Skin epidermis (tissue), 12 donors: ENCODE data around the gene PHF19.

Experiments used
- H3K27ac ChIP-seq, 21 experiments: fragments of 200-600 bp; sonication (generic) in 11 of 21; one replicate each; pipeline ENCODE4 v1.5.0; 2020; ENCODE audit warnings: mild to moderate bottlenecking in 3 of 21, inconsistent platforms in 2 of 21, moderate library complexity in 2 of 21
- H3K4me3 ChIP-seq, 7 experiments: fragments of 200-600 bp; sonication (generic) in 2 of 7; one replicate each; pipeline ENCODE4 v1.5.0; 2020; ENCODE audit warnings: inconsistent platforms in 2 of 7, mild to moderate bottlenecking in 2 of 7, moderate library complexity in 1 of 7

Gene PHF19

DNA sequence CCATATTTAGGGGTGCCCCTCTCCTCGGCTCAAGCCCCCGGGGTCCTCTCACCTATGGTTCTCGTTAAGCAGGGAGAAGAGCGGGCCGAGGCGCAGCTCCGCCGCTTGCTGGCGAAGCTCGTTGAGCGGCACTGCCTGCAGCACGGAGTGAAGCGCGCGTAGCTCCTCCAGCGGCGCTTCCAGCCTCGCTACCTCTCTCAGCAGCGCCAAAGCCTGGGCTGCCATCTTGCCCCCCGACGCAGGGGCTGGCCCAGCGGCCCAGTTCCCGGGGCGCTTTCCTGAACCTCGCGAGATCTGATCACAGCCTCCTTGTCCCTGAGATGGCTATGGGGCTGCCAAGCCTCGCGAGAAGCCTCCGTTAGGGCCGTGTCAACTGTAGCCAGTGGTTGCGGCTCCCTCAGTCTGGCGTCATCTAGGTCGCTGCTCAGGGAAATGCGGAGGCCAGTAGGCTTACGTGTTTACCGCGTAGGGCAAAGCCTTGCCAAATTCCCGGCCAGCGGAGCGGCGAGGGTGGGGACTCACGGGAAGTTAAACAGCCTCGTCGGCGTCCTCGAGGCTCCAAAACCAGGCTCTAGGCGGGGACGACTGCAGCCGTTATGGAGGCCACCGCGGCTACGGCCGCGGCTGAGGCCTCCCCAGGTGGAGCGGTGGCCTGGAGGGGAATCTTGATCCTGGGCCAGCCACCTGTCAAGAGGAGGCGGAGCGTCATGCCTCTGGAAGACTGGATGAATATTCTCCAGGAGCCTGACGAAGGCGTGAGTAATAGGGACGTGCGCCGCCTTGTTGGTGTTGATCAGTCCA lies 34.1 kb downstream of the PHF19 start, which contains the start of gene PSMD5:
TSS of gene PSMD5 (minus strand) at position 238 of the 801 bp plus-strand sequence. CDS start at position 225, 13 bp downstream.
- peak within 1 kb of the TSS; percentile 52 to 80 (median 63) for H3K4me3 ChIP-seq
- H3K27ac ChIP-seq, result peak within 1 kb of the TSS; percentile 66 to 97 (median 95)

GRCh38 chr9:120841930-120842684 lies 34.9 kb downstream of the PHF19 start:
- H3K4me3 ChIP-seq, result peak overlapping the region; percentile 52 to 80 (median 63)
- H3K27ac ChIP-seq, result peak overlapping the region; percentile 66 to 97 (median 95)

GRCh38 chr9:120839146-120839545 lies 37.8 kb downstream of the PHF19 start:
- Histone ChIP-seq H3K27ac (peak overlapping the region in 1 of 21 experiments; percentile 7), H3K4me3 (no peak overlapping the region)

- no peak overlapping the region for H3K4me3 ChIP-seq
- H3K27ac ChIP-seq, result no peak overlapping the region
These were observed 39.1 kb downstream of the PHF19 start for GRCh38 chr9:120837921-120838320.

- Histone ChIP-seq H3K4me3 (no peak overlapping the region), H3K27ac (no peak overlapping the region)
These were observed 43.7 kb downstream of the PHF19 start for GRCh38 chr9:120833325-120833724.

- H3K4me3 ChIP-seq, result no peak overlapping the region
- H3K27ac ChIP-seq, result no peak overlapping the region
These were observed 44.2 kb downstream of the PHF19 start for GRCh38 chr9:120832807-120833206.

DNA sequence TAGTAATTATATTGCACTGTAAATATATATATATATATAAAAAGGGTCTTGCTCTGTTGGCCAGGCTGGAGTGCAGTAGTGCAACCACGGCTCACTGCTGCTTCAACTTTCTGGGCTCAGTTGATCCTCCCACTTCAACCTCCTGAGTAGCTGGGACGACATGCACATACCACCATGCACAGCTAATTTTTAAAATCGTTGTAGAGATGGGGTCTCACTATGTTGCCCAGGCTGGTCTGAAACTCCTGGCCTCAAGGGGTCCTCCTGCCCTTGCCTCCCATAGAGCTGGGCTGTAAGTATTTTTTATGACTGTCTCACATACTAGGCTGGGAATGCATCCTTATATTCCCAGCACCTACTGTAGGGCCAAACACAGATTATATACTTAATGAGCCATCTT lies 46.1 kb downstream of the PHF19 start:
- H3K27ac ChIP-seq, result no peak overlapping the region
- H3K4me3 ChIP-seq, result no peak overlapping the region

- Histone ChIP-seq H3K27ac (no peak overlapping the region), H3K4me3 (no peak overlapping the region)
These were observed 46.8 kb downstream of the PHF19 start for GRCh38 chr9:120830151-120830550.

GRCh38 chr9:120829650-120830049 lies 47.3 kb downstream of the PHF19 start:
- no peak overlapping the region for H3K27ac ChIP-seq
- no peak overlapping the region for H3K4me3 ChIP-seq

DNA sequence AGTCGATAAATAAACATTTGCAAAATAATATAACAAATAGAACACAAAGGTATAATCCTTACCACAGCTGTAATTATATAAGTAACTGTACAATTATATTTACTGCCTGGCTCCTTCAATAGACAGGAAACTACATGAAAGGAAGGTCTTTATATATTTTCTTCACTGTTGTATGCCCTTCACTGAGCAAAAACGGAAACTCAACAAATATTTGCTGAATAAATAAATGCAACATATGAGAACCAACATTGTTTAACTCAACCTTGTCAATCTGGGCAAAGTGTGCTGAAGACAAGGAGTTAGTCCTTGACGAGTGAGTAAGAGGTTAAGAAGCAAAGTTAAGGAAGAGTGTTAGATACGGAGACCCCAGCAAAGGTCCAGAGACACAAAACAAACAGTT lies 56.9 kb downstream of the PHF19 start:
- Histone ChIP-seq H3K27ac (no peak overlapping the region), H3K4me3 (no peak overlapping the region)

DNA sequence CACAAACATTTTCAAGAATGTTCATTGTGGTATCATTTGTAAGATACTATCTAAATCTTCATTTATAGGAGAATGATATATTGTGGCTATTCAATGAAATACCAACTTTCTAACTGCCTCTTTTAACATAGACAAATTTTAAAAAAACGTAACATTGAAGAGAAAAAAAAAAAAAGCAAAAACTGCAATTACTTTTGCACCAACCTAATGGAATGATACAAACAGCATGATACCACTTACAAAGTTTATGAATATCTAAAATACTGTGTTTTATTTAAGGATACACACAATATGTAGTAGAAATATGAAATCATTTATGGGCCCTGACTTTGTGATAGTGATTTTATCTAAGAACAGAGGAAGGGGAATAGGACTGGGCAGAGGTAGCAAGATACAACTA lies 58.4 kb downstream of the PHF19 start:
- Histone ChIP-seq H3K4me3 (no peak overlapping the region), H3K27ac (no peak overlapping the region)

GRCh38 chr9:120815075-120815474 lies 61.9 kb downstream of the PHF19 start:
- Histone ChIP-seq H3K4me3 (no peak overlapping the region), H3K27ac (no peak overlapping the region)

DNA sequence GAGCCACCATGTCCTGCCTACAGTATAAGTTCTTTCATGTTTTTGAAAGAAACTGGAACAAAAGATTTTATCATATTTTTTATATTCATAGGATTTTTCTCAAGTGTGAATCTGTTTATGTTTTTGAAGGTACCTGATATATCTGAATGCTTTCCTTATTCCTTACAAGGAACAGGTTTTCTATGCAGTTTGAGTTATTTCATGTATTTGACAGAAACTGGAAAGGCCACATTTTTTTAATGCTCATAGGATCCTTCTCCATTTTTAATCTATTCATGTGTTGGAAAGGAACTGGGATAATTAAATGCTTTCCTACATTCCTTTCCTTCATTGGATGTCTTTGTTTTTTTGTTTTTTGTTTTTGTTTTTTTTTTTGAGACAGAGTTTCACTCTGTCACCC lies 68.1 kb downstream of the PHF19 start:
- no peak overlapping the region for H3K4me3 ChIP-seq

DNA sequence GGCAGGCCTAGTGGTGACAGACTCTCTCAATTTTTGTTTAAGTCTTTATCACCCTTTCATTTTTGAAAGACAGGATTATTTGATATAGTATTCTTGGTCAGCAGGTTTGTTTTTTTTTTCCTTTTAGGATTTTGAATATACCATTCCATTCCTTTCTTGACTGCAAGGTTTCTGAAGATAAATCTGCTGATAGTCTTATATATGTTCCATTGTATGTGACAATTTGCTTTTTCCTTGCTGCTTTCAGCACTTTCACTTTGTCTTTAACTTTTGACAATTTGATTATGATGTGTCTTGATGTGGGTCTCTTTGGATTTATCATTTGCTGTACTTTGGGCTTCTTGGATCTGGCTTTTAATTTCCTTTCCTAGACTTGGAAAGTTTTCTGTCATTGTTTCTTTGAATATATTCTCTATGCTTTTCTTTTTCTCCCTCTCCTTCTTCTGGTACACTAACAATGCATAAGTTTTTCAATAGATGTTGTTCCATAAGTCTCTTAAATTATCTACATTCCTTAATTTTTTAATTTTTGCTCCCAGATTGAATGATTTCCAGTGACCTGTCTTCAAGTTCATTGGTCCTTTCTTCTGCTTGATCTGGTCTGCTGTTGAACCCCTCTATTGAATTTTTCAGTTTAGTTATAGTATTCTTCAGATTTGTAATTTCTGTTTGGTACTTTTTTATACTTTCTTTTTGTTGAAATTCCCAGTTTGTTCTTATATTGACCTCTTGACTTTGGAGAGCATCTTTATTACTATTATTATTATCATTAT lies 69.2 kb downstream of the PHF19 start:
- Histone ChIP-seq H3K27ac (no peak overlapping the region), H3K4me3 (no peak overlapping the region)

More for the DNA sequence above, 68.1 kb downstream of the PHF19 start:
- H3K27ac ChIP-seq, result no peak overlapping the region
